ENCODE results near the gene LYPD1.

Gene LYPD1

DNA sequence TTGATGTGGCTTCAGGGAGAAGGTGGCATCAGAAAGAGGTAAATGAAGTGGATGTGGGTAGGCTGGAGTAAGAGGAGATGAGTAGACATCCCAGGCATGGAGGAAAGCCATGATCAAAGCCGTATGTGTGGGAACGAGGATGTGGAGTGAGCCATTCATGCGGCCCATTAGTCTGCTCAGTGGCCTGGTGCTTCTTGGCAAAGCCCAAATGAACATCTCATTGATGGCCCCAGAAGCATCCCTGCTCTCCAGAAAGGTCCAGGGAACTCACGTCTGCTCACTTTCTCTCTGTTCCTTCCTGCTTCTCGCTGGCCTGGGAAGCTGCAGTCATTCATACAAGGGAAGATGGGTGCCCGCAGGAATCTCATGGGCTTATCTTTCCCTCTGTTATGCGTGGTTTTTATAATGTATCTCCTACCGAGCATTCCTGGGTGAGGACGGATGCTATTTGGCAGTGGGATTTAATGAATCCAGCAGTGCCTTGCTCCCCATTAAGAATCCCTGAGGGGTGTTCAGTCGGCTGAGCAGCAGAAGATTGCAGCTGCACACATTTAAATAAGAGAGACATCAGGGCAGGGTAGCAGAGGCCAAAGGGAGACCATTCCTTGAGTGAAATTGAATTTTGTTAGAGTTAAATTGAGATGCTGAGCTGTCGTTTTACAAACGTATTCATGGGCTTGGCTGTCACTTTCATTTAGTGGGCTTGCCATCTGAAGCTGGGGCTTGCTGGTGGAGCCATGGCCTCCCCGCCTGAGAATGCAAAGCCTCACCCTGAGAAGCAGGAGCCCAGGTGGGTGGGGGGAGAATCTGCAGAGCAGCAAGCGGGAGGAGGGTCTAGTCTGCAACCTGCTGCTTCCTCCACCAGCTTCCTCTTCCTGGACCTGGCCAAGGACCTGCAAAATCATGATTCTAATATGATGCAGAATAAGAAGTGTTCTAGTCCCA lies 64.5 kb downstream of the LYPD1 start:
- FAIRE-seq (no peak), DNase-seq (ENCODE audit: insufficient read length, low spot score) (no peak)
- TF ChIP-seq, protein P1, sequence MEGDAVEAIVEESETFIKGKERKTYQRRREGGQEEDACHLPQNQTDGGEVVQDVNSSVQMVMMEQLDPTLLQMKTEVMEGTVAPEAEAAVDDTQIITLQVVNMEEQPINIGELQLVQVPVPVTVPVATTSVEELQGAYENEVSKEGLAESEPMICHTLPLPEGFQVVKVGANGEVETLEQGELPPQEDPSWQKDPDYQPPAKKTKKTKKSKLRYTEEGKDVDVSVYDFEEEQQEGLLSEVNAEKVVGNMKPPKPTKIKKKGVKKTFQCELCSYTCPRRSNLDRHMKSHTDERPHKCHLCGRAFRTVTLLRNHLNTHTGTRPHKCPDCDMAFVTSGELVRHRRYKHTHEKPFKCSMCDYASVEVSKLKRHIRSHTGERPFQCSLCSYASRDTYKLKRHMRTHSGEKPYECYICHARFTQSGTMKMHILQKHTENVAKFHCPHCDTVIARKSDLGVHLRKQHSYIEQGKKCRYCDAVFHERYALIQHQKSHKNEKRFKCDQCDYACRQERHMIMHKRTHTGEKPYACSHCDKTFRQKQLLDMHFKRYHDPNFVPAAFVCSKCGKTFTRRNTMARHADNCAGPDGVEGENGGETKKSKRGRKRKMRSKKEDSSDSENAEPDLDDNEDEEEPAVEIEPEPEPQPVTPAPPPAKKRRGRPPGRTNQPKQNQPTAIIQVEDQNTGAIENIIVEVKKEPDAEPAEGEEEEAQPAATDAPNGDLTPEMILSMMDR (IDR thresholded peaks at IDR 0.05; ENCODE audit: insufficient read depth, missing control alignments): no peak

DNA sequence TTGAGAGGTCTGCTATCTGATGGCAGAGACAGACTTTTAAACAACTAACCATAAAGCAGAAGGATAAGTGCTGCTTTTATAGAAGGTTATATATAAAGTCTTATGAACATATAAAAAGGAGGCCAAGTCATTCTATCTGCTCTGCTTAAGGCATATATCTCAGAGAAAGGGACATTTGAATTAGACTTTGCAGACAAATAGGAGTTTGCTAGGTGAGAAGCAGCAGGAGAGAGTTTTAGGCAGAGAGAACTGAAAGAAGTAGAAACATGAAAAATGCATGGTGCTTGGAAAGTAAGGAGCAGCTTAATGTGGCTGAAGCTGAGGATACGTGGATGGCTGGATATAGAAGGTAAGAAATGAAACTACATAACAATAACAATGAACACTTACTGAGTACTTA lies 65.4 kb downstream of the LYPD1 start:
- FAIRE-seq (no peak), DNase-seq (ENCODE audit: insufficient read length, low spot score) (no peak)
- TF ChIP-seq, protein P1 (IDR thresholded peaks at IDR 0.05; ENCODE audit: insufficient read depth, missing control alignments): no peak

DNA sequence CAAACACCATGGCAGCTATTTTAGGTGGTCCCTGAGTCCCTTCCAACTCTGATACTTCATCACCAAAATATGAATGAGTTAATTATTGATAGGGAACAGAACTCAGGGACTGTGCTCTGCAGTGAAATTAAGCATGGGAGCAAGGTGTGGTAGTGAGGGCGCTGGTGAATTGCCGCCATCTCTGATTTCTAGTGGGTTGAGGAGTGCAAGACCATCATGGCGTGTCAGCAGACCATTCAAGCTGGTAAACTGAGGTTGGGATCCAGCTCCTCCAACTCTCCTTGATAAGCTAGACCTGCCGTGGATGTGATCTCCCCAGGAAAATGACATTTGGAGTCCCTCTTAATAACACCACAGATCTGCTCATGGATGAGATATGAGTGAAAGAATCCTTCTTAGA lies 70.4 kb downstream of the LYPD1 start:
- DNase-seq (ENCODE audit: insufficient read length, low spot score): no peak
- TF ChIP-seq, protein P1 (IDR thresholded peaks at IDR 0.05; ENCODE audit: insufficient read depth, missing control alignments): no peak
- no peak for FAIRE-seq

DNA sequence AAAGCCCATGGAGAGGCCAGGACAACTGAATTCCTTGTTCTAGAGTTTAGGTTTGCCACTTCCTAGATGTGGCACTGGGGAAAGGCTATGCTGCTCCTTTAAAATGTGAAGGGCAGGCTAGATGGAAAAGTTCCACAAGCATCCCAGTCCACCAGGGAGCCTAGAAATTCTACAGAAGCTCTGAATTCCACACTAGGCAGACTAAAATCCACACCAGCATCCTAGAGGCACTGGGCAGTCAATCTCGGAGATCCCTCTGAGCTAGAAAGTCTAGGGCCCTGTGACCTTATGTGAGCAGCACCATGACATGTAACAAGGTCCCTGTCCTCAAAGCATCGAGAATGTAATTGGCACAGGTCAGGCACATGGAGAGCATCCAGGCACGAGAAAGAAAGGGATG lies 71.5 kb downstream of the LYPD1 start:
- FAIRE-seq (no peak), DNase-seq (ENCODE audit: insufficient read length, low spot score) (no peak)
- TF ChIP-seq, protein P1 (IDR thresholded peaks at IDR 0.05; ENCODE audit: insufficient read depth, missing control alignments): no peak

DNA sequence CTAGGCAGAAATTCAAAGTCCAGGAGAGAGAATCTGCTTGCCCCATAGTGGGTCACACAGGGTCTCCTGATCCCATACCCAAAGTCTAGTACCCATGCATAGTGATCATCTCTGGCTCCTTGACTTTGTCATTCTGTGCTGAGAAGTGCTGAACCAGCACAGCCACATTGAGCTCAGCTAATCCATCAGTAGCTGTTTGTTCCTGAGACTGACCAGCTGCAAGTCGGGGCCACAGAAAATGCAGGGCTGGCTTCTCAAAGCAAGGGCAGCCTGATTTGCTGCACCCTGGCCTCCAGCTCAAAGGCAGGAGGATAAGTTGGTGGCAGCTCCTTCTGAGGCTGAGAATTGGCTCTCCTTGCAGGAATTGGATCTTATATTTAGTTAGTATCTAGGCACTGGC lies 72.2 kb downstream of the LYPD1 start:
- DNase-seq (ENCODE audit: insufficient read length, low spot score): no peak
- TF ChIP-seq, protein P1 (IDR thresholded peaks at IDR 0.05; ENCODE audit: insufficient read depth, missing control alignments): no peak
- FAIRE-seq: no peak

DNA sequence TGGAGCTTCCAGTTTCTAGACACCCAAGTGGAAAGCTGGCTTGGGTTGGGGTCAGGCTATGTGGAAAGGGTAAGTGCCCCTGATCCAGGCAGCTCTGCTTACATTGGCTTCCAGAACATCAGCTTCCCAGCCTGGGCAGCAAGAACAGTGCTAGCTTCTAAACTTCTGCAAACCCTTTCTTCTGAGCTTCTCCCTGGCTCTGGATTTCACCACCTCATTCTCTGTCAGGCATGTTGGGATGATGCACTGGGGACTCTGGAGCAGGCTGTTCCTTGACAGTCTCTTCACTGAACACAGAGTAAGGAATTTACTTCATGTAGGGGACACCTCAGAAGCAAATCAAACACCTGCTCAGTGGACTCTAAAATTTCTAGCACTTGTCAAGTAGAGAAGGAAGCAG lies 72.8 kb downstream of the LYPD1 start:
- TF ChIP-seq, protein P1 (IDR thresholded peaks at IDR 0.05; ENCODE audit: insufficient read depth, missing control alignments): no peak
- DNase-seq (ENCODE audit: insufficient read length, low spot score) (no peak), FAIRE-seq (no peak)

DNA sequence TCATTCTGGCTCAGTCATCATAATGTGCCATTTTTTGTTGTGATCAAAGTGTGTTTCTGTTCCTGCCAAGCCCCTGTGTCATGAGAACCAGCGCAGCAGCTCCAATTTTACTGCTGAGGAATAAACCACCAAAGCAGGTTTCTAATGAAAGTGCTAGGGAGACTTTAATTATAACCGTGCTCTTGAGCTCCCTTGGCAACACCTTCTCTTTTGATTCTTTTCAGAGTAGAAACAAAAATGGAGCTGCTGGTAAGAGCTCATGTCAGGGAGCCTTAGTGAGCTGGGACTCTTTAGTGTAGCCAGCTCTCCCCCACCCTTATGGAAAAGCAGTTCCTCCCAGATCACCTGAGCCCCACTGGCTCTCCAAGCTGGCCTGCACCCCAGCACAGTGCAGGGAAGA lies 74.3 kb downstream of the LYPD1 start:
- DNase-seq (ENCODE audit: insufficient read length, low spot score) (no peak), FAIRE-seq (no peak)
- TF ChIP-seq, protein P1 (IDR thresholded peaks at IDR 0.05; ENCODE audit: insufficient read depth, missing control alignments): no peak
